ENCODE results near the gene SP140.

GRCh38 chr2:230306474-230306873 is 80.9 kb downstream of the SP140 start:
- TF ChIP-seq, protein P1, sequence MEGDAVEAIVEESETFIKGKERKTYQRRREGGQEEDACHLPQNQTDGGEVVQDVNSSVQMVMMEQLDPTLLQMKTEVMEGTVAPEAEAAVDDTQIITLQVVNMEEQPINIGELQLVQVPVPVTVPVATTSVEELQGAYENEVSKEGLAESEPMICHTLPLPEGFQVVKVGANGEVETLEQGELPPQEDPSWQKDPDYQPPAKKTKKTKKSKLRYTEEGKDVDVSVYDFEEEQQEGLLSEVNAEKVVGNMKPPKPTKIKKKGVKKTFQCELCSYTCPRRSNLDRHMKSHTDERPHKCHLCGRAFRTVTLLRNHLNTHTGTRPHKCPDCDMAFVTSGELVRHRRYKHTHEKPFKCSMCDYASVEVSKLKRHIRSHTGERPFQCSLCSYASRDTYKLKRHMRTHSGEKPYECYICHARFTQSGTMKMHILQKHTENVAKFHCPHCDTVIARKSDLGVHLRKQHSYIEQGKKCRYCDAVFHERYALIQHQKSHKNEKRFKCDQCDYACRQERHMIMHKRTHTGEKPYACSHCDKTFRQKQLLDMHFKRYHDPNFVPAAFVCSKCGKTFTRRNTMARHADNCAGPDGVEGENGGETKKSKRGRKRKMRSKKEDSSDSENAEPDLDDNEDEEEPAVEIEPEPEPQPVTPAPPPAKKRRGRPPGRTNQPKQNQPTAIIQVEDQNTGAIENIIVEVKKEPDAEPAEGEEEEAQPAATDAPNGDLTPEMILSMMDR (conservative IDR thresholded peaks at IDR 0.05; ENCODE audit: low read length): no peak
- TF ChIP-seq EZH2phosphoT487 (IDR thresholded peaks at IDR 0.05; ENCODE audit: borderline replicate concordance, low read depth, low read length): no peak

All from OCI-LY7 (cell line).